GM20000 (cell line): ENCODE results near the gene FBXO2.

Experiments
- DNase-seq: peaks from one replicate; pipeline ENCODE4 v3.0.0; 2012; ENCODE audit warnings: low spot score
- TF ChIP-seq, protein P1 (sequence below): IDR thresholded peaks from 2 replicates; pipeline ENCODE4 v1.5.1; 2012; ENCODE audit warnings: mild to moderate bottlenecking, control low read depth; ENCODE audit errors: extremely low read depth, missing control alignments

The FBXO2 gene

DNA sequence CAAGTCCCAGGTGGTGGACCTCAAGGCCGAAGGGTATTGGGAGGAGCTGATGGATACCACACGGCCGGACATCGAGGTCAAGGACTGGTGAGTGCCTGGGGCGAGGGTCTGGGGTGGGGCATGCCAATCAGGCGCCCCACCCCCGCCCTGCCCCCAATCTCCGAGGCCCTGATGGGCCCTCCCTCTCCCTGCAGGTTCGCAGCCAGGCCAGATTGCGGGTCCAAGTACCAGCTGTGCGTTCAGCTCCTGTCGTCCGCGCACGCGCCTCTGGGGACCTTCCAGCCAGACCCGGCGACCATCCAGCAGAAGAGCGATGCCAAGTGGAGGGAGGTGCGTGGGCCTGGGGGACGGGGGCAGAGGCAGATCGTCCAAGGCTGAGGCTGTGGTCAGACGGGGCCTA is 4.3 kb upstream of the FBXO2 start:
- TF ChIP-seq, protein P1, sequence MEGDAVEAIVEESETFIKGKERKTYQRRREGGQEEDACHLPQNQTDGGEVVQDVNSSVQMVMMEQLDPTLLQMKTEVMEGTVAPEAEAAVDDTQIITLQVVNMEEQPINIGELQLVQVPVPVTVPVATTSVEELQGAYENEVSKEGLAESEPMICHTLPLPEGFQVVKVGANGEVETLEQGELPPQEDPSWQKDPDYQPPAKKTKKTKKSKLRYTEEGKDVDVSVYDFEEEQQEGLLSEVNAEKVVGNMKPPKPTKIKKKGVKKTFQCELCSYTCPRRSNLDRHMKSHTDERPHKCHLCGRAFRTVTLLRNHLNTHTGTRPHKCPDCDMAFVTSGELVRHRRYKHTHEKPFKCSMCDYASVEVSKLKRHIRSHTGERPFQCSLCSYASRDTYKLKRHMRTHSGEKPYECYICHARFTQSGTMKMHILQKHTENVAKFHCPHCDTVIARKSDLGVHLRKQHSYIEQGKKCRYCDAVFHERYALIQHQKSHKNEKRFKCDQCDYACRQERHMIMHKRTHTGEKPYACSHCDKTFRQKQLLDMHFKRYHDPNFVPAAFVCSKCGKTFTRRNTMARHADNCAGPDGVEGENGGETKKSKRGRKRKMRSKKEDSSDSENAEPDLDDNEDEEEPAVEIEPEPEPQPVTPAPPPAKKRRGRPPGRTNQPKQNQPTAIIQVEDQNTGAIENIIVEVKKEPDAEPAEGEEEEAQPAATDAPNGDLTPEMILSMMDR = no peak
- no peak for DNase-seq

- TF ChIP-seq, protein P1 = no peak
- DNase-seq = no peak
Measured at GRCh38 chr1:11657654-11658053, 3.4 kb upstream of the FBXO2 start.

GRCh38 chr1:11654939-11655808 is 945 bp upstream of the FBXO2 start:
- TF ChIP-seq, protein P1 = no peak
- no peak for DNase-seq

DNA sequence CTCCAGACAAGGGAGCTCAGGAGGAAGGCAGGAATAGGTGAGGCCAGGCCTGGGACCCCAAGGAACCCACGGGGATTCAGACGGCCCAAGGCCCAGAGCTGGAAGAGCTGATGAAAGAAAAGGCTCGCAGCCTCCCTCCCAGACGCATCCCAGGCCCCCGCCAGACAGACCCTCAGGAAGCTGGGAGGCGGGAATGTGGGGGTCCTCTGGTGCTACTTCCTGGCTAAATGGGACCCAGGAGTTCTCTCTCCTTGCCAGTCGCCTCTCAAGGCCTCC is 430 bp downstream of the FBXO2 start:
- TF ChIP-seq, protein P1 = no peak
- DNase-seq = no peak

DNA sequence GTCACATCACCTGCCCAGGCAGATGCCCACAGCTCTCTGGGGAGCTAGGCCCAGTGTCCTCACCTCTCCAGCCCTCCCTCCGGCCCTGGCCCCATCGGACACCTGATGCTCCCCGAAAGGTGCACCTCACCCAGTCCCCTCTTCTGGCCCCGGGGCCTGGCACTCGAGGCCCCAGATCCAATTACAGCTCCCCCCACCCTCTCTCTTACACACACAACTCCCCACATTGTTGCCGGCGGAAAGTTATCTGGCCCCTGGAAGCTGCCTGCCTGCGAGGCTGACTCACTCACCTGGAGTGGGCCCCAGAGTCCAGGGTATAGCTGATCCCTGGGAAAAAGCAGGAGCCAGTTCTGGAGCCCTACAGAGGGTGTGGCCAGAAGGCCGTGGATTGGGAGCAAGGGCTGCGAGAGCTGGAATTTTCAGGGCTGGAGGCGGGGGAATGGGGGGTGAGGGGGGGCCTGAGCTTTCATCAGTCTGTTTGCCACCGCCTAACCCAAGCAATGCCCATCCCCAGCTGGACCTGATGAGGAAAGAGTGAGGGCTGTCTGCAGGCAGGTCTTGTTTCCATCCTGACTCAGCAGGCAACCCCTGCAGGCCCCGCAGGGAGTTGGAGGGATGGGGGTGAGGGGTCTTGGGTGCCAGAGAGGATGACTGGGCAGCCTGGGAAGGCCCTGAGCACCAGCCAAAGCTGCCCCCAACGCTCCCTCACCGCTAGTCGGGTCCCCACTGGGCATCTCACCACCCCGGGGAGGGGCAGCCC is 948 bp downstream of the FBXO2 start:
- TF ChIP-seq, protein P1 = no peak
- DNase-seq = no peak

GRCh38 chr1:11652203-11652780 is 1.9 kb downstream of the FBXO2 start:
- no peak for DNase-seq
- TF ChIP-seq, protein P1 = no peak

DNA sequence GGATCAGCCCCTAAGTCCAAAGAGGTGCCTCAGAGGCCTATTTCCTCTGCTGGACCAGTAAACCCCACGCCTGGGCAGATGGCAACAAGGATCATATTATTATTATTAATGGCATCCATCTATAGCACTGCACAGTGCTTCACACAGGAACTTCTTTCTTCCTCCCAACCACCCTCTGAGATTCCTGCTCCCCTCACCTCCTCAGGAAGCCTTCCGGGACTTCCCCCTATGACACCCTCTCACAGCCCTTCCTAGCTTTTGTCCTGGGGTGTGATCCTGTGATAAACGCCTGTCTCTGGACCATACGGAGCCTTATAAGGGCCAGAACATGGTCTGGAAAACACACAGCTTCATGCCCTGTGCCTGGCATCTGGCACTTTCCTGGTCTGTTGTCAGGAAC is 3.2 kb downstream of the FBXO2 start:
- no peak for DNase-seq
- TF ChIP-seq, protein P1 = no peak
